CD8-positive, alpha-beta memory T cell (primary cell): ENCODE measurements around the gene BIN1. TPM values are rescaled to one million over a fixed set of nuclear protein-coding genes. Genes with fewer than 3 reads are reported as not detected.

Experiments used
- CTCF ChIA-PET: fragments of 350-600 bp; sonication (Branson Sonifier 250); formaldehyde crosslinking; loops from one replicate; lab custom pipeline; 2021; ENCODE audit warnings: antibody characterized with exemption; lab: Charles Lee
- POLR2A ChIA-PET: fragments of 350-600 bp; sonication (Branson Sonifier 250); formaldehyde crosslinking; loops from one replicate; lab custom pipeline; 2021; ENCODE audit warnings: antibody characterized with exemption; lab: Charles Lee
- DNase-seq, 5 donors: peaks; one replicate each; pipeline versions ENCODE4 v3.0.0 to v3.0.0-alpha.2; 2020 to 2022; ENCODE audit warnings: mixed read lengths in 1 of 5
- H3K27ac ChIP-seq: one replicate; pipeline ENCODE4 v1.7.0; 2013; ENCODE audit warnings: low read depth, mild to moderate bottlenecking, low read length, moderate library complexity
- H3K27me3 ChIP-seq: 2 replicates; pipeline ENCODE4 v1.7.0; 2013; ENCODE audit warnings: low read length, mild to moderate bottlenecking; ENCODE audit not compliant: insufficient read depth, poor library complexity, severe bottlenecking
- H3K36me3 ChIP-seq: 2 replicates; pipeline ENCODE4 v1.7.0; 2013; ENCODE audit warnings: mild to moderate bottlenecking, low read length, moderate library complexity; ENCODE audit not compliant: insufficient read depth
- H3K4me1 ChIP-seq: 2 replicates; pipeline ENCODE4 v1.7.0; 2013; ENCODE audit warnings: mild to moderate bottlenecking, low read length, moderate library complexity; ENCODE audit not compliant: insufficient read depth
- H3K4me3 ChIP-seq: 2 replicates; pipeline ENCODE4 v1.7.0; 2013; ENCODE audit warnings: mild to moderate bottlenecking, low read length
- H3K9me3 ChIP-seq: 2 replicates; pipeline ENCODE4 v1.7.0; 2013; ENCODE audit warnings: mild to moderate bottlenecking, low read length
- H3K27ac Mint-ChIP-seq, 8 donors: one replicate each; pipeline ENCODE4 v1.8.0; 2020 to 2021; ENCODE audit warnings: mixed read lengths in 8 of 8, mild to moderate bottlenecking in 6 of 8, inconsistent platforms in 3 of 8, moderate library complexity in 3 of 8
- H3K27me3 Mint-ChIP-seq, 2 donors: one replicate each; pipeline ENCODE4 v1.8.0; 2020 to 2021; ENCODE audit warnings: mixed read lengths in 2 of 2, mild to moderate bottlenecking in 1 of 2, moderate library complexity in 1 of 2
- H3K36me3 Mint-ChIP-seq, 3 donors: one replicate each; pipeline ENCODE4 v1.8.0; 2020 to 2021; ENCODE audit warnings: mixed read lengths in 3 of 3, inconsistent platforms in 1 of 3, mild to moderate bottlenecking in 1 of 3
- H3K4me1 Mint-ChIP-seq, 3 donors: one replicate each; pipeline ENCODE4 v1.8.0; 2020 to 2021; ENCODE audit warnings: mixed read lengths in 3 of 3, inconsistent platforms in 1 of 3, mild to moderate bottlenecking in 1 of 3
- H3K4me3 Mint-ChIP-seq, 7 donors: one replicate each; pipeline ENCODE4 v1.8.0; 2020 to 2021; ENCODE audit warnings: mixed read lengths in 7 of 7, mild to moderate bottlenecking in 6 of 7, moderate library complexity in 4 of 7, inconsistent platforms in 2 of 7
- H3K9me3 Mint-ChIP-seq, 5 donors: one replicate each; pipeline ENCODE4 v1.8.0; 2020 to 2022; ENCODE audit warnings: mixed read lengths in 5 of 5, mild to moderate bottlenecking in 3 of 5, moderate library complexity in 2 of 5, inconsistent platforms in 1 of 5
- polyA plus RNA-seq: library from polyadenylated mRNA; unstranded; fragments of 300-500 nt; fragmentation: Illumina TruSeq; gene quantifications from one replicate; pipeline ENCODE4 v1.2.3, GENCODE V29; 2021
- total RNA-seq, 2 experiments: library from RNA; stranded (reverse); gene quantifications; one replicate each; pipeline ENCODE4 v1.2.3, GENCODE V29; 2021

Gene BIN1
- total and polyA plus RNA-seq, 3 experiments from 2014 or later, result 84.9 to 163 (median 87.3) TPM

DNA sequence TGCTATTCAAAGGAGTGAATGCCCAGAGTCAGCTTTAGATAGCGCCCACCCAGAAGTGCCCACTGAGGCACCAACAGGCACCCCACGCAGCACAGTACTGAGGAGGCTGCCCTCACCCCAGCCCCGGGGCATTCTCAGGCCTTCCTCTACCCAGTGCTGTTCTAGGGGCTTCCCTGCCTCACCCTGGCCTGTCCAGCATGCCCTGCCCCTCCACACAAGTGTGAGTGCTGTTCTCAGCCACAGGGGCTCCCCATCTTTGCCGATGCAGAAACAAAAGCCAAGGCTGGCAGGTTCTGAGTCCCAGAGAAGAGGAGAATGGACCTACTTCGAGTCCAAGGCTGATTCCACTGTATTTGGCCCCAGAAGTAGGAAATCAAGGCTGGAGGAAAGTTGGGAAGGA lies 15.8 kb downstream of the BIN1 start:
- Histone ChIP-seq H3K36me3 (no peaks in the 10 kb centered on the region), H3K4me3 (no peak overlapping the region), H3K9me3 (no peaks in the 10 kb centered on the region), H3K4me1 (peaks cover 1% of the 10 kb centered on the region), H3K27me3 (no peaks in the 10 kb centered on the region), H3K27ac (no peak overlapping the region)
- peak overlapping the region in 2 of 8 donors; percentile 30 to 74 for H3K27ac Mint-ChIP-seq
- H3K4me1 Mint-ChIP-seq, result peaks cover under 1 to 8% (median 8%) of the 10 kb centered on the region in 3 donors
- ChIA-PET POLR2A (no interaction called here), CTCF (interaction anchor here (1.0 to 4.8 kb wide), 2 partner anchors 12 to 23 kb away, joined by 3 to 14 read pairs; no protein-coding TSS in a partner anchor)
- no peaks in the 10 kb centered on the region for H3K36me3 Mint-ChIP-seq
- H3K27me3 Mint-ChIP-seq, result peaks cover 0 to 2% of the 10 kb centered on the region in 2 donors
- H3K4me3 Mint-ChIP-seq, result peak overlapping the region in 1 of 7 donors; percentile 34
- H3K9me3 Mint-ChIP-seq, result no peaks in the 10 kb centered on the region
- no peak for DNase-seq

DNA sequence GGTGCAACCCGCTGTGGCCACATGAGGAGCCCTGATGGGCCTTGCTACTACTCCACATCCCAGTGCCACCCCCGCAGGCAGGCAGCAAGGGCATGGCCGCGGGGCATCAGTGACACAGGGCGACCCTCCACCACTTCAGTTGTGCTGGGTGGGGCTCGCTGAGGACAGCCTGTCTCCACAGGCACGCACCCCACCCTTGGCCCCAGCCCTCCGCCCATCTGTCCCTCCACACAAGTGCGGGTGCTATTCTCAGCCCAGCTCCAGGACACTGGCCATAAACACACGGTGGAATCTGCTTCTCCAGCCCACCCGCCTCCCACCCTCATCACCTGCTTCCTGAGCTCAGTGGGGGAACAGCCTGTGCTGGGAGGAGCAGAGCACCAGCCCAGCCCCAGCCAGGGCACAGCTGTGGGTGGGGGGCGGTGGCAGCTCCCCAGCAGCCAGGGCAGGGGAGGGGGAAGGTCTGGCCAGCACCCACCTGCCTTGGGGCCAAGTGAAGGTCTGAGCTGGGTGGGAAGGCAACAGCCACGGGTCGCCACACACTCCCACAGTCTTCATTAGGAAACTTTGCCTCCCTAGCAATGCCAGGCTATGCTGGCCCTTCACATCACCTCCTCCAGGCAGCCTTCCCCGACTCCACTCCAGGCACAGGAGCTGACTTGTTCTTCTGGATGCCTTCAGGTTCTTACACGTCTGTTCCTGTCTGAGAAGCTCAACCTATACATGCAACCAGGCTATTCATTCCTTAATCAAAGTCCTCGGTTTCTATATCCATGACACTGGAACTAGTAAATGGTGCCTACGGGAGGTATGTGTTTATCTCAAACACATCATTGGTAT lies 16.5 kb downstream of the BIN1 start:
- Histone ChIP-seq H3K9me3 (no peaks in the 10 kb centered on the region), H3K4me1 (peaks cover 8% of the 10 kb centered on the region), H3K4me3 (no peak overlapping the region), H3K36me3 (no peaks in the 10 kb centered on the region), H3K27me3 (no peaks in the 10 kb centered on the region), H3K27ac (no peak overlapping the region)
- Mint-ChIP-seq H3K27me3 (peaks cover 0 to 2% of the 10 kb centered on the region in 2 donors), H3K4me1 (peaks cover 6 to 14% (median 13%) of the 10 kb centered on the region in 3 donors), H3K9me3 (no peaks in the 10 kb centered on the region), H3K4me3 (peak overlapping the region in 1 of 7 donors; percentile 34), H3K27ac (peak overlapping the region in 1 of 8 donors; percentile 74), H3K36me3 (no peaks in the 10 kb centered on the region)
- ChIA-PET CTCF (interaction anchor here (0.9 to 4.8 kb wide), 3 partner anchors 10 to 23 kb away, joined by 3 to 14 read pairs (median 3); no protein-coding TSS in a partner anchor), POLR2A (interaction anchor here (0.9 kb wide), 1 partner anchor 9 kb away, joined by 3 read pairs; no protein-coding TSS in a partner anchor)
- DNase-seq, result no peak

DNA sequence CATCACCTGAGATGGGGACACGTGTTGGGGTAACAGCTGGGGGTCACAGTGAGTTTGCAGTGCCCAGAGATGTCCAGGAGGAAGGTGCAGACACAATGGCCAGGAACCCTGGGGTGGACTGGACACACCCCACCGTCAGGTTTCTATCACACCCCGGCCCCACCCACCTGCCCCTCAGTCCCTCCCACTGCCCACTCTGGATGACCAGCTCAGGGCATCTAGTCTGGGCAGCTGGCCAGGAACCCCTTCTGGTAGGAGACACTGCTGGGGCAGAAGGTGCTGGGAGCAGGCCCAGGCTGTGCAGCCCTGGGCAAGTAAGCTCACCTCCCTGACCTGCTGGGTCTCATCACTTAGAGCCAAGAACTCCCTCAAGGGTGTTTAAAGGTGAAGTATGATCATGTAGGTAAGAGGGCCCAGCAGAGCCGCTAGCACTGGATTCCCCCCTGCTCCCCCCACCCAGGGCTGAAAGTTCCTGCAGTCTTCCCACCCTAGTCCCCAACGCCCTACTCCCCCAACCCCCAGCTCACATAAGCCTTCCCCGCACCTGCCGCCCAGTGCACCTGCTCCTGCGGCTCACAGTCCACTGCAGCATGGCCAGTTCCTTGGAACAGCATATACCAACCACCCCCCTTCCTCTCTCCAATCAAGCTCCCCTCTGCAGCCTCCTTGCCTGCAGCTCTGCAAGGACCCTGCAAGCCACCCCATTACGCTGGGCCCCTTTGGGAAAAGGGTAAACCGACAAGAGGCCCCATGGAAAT lies 17.3 kb downstream of the BIN1 start:
- H3K4me1 ChIP-seq, result peaks cover 16% of the 10 kb centered on the region
- no peaks in the 10 kb centered on the region for H3K36me3 ChIP-seq
- ChIA-PET POLR2A (interaction anchor here (0.9 kb wide), 1 partner anchor 8 kb away, joined by 3 read pairs; no protein-coding TSS in a partner anchor), CTCF (interaction anchor here (0.9 to 4.8 kb wide), 2 partner anchors 11 to 22 kb away, joined by 3 to 14 read pairs; no protein-coding TSS in a partner anchor)
- Mint-ChIP-seq H3K36me3 (no peaks in the 10 kb centered on the region), H3K27me3 (peaks cover 0 to 2% of the 10 kb centered on the region in 2 donors), H3K4me3 (no peak overlapping the region), H3K27ac (peak overlapping the region in 1 of 8 donors; percentile 60), H3K9me3 (no peaks in the 10 kb centered on the region), H3K4me1 (peaks cover 13 to 23% (median 22%) of the 10 kb centered on the region in 3 donors)
- H3K4me3 ChIP-seq, result no peak overlapping the region
- no peaks in the 10 kb centered on the region for H3K9me3 ChIP-seq
- DNase-seq, result no peak
- H3K27ac ChIP-seq, result no peak overlapping the region
- no peaks in the 10 kb centered on the region for H3K27me3 ChIP-seq

DNA sequence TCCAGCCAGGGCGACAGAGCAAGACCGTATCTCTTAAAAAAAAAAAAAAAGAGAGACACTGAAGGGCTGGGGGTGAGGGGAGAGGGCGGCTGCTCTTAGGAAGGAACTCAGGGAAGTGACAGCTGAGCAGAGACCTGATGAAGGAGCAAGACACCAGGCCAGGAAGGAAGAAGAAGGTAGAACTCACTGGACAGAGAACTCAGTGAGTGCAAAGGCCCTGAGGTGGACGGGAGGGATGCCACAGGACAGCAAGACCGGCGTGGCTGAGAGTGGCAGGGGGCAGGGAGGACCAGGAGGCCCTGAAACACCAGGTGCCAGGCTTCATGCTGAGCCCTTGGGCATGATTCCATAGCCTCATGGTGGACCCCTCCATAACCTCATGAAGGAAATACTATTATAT lies 18.2 kb downstream of the BIN1 start:
- Histone ChIP-seq H3K27ac (no peak overlapping the region), H3K27me3 (no peaks in the 10 kb centered on the region), H3K9me3 (no peaks in the 10 kb centered on the region), H3K36me3 (no peaks in the 10 kb centered on the region), H3K4me1 (peaks cover 26% of the 10 kb centered on the region), H3K4me3 (no peak overlapping the region)
- Mint-ChIP-seq H3K36me3 (no peaks in the 10 kb centered on the region), H3K27me3 (peaks cover 0 to 2% of the 10 kb centered on the region in 2 donors), H3K4me1 (peaks cover 23 to 32% (median 31%) of the 10 kb centered on the region in 3 donors), H3K4me3 (no peak overlapping the region), H3K9me3 (no peaks in the 10 kb centered on the region), H3K27ac (peak overlapping the region in 1 of 8 donors; percentile 84)
- ChIA-PET CTCF (interaction anchor here (4.8 kb wide), 1 partner anchor 21 kb away, joined by 14 read pairs; no protein-coding TSS in a partner anchor), POLR2A (no interaction called here)
- no peak for DNase-seq

DNA sequence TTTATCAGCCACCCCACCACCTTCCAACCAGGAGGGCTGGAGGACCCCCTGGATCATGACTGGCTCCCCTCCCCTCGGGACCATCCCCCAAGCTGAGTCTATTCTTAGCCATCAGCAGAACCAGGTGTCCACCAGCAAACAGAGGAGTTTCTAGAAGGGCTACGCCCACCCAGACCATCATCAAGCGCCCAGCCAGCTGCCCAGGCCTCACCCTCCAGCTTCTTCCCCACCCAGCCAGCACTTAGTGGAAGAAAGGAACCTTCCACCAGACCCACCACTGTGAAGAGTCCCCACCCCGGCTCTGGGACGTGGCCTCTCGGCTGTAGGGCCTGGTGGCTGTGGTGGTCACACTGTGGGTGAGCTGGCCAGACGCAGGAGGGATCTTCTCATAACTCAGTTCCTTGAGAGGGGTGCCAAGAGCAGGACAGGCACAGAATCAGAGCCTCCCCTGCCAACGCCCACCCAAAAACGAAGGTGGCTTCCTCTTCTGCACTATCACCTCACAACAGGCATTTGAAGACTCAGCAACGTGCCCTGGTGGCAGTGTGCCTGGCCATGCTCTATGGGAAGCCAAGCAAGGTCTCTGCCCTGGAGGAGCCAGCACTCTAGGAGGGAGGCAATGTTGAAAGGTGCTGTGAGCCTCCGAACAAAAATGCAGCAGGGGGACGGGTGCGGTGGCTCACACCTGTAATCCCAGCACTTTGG lies 19.0 kb downstream of the BIN1 start:
- H3K27me3 ChIP-seq, result no peaks in the 10 kb centered on the region
- no peak overlapping the region for H3K27ac ChIP-seq
- H3K36me3 ChIP-seq, result no peaks in the 10 kb centered on the region
- Mint-ChIP-seq H3K27me3 (peaks cover 0 to 2% of the 10 kb centered on the region in 2 donors), H3K9me3 (no peaks in the 10 kb centered on the region), H3K4me1 (peaks cover 31 to 40% (median 39%) of the 10 kb centered on the region in 3 donors), H3K4me3 (no peak overlapping the region), H3K27ac (peak overlapping the region in 4 of 8 donors; percentile 1 to 82 (median 56)), H3K36me3 (no peaks in the 10 kb centered on the region)
- H3K4me1 ChIP-seq, result peaks cover 33% of the 10 kb centered on the region
- ChIA-PET POLR2A (no interaction called here), CTCF (interaction anchor here (4.8 kb wide), 1 partner anchor 20 kb away, joined by 14 read pairs; no protein-coding TSS in a partner anchor)
- no peak for DNase-seq
- no peaks in the 10 kb centered on the region for H3K9me3 ChIP-seq
- no peak overlapping the region for H3K4me3 ChIP-seq

DNA sequence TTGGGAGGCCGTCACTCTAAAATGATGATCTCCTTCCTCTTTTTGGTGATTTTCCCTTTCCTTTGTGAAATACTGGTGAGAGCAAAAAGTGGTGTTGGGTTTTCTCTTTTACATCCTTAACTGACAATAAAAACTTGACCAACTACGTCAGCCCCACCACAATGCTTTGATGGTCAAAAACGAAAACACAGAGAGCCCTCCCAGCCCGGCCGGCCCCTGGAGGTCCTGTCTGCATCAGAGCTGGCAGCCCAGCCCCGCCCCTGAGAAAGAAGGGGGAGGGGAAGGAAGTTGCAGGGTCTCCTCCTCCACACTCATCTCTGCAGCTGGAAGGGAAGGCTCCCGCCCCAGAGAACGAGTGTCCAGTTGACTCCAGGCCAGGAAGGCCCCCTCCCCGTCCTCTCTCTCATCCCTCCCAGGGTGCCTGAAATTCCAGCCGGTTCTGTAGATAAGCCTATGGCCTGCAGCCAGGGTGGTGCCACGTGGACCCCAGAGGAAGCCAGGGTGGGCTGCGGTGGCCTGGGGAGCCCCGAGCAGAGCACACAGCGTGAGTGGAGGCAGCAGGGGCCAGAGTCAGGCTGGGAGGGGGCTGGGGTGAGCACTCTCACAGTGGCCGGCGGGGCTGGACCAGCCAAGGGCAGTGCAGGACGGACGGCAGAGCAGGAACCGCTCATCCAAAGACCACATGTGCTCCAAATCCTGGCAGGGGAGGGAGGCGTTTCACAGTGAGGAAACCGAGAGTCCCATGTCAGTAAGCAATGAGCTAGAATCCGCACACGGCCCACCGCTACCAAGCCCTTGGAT lies 19.8 kb downstream of the BIN1 start:
- ChIA-PET CTCF (interaction anchor here (4.8 kb wide), 1 partner anchor 19 kb away, joined by 14 read pairs; no protein-coding TSS in a partner anchor), POLR2A (no interaction called here)
- H3K27me3 ChIP-seq, result no peaks in the 10 kb centered on the region
- H3K36me3 ChIP-seq, result no peaks in the 10 kb centered on the region
- H3K36me3 Mint-ChIP-seq, result no peaks in the 10 kb centered on the region
- no peak for DNase-seq
- no peaks in the 10 kb centered on the region for H3K9me3 ChIP-seq
- H3K4me3 ChIP-seq, result no peak overlapping the region
- no peaks in the 10 kb centered on the region for H3K9me3 Mint-ChIP-seq
- H3K27me3 Mint-ChIP-seq, result no peaks in the 10 kb centered on the region
- no peak overlapping the region for H3K27ac ChIP-seq
- peak overlapping the region in 2 of 7 donors; percentile 19 to 54 for H3K4me3 Mint-ChIP-seq
- H3K4me1 Mint-ChIP-seq, result peaks cover 38 to 47% (median 46%) of the 10 kb centered on the region in 3 donors
- peaks cover 41% of the 10 kb centered on the region for H3K4me1 ChIP-seq
- peak overlapping the region in 7 of 8 donors; percentile 1 to 99 (median 81) for H3K27ac Mint-ChIP-seq
